ENCODE results near the gene PTPRN2.
A peak's percentile ranks its signal among the peaks of the same experiment; 100 is the strongest.
"Not testable (repeated sequence)": the region's sequence is repeated elsewhere in the genome, so short reads cannot be mapped to it uniquely, and the experiment has no call there.

Gene PTPRN2

DNA sequence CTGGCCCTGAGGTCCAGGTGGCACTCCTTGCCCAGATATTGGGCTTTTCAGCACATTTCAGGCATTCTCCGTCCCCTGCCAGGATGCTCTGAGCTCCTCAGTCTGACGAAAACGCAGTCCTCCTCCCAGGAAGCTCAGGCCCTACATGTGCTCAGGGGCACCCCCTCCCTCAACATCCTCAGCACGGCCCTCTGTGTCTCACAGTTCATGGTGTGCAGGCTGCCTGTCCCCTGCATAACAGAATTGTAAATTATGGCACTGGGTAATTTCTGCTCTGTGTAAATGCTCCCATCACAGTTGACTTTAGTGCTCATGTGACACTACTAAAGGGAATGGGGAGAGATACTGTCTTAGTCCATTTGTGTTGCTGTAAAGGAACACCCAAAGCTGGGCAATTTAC, 687.1 kb downstream of the PTPRN2 start:
- ChIA-PET CTCF (no interaction called here), POLR2A (no interaction called here)
- TF ChIP-seq BHLHE40 (IDR thresholded peaks at IDR 0.05; ENCODE audit: borderline replicate concordance), result no peak
- DNase-seq (ENCODE audit: extremely low spot score), result no peak

DNA sequence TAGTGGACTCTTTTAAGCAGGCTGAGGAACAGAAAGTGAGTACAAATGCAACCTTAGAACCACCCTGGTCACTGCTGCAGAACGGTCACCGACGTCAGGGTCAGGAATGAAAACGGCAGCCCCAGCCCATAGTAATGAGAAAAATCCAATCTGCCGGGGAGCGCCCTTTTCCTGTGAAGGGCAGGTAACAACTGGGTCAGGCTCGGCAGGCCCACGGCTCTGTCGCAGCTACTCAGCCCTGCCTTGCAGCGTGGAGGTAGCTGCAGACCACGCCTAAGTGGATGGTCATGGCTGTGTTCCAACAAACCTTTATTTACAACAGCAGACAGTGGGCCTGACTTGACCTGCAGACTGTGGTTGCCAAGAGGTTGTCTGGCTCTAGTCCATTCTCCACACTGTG, 687.6 kb downstream of the PTPRN2 start:
- POLR2A ChIA-PET, result no interaction called here
- TF ChIP-seq LEF1 (IDR thresholded peaks at IDR 0.05; ENCODE audit: borderline replicate concordance), result no peak
- TF ChIP-seq ZNF384 (IDR thresholded peaks at IDR 0.05), result no peak
- TF ChIP-seq FOXK2 (IDR thresholded peaks at IDR 0.05), result no peak
- no peak for TF ChIP-seq CTBP1 (IDR thresholded peaks at IDR 0.05; ENCODE audit: borderline replicate concordance)
- no peak for TF ChIP-seq SUZ12 (IDR thresholded peaks at IDR 0.05)
- no peak for TF ChIP-seq ARNT (IDR thresholded peaks at IDR 0.05)
- TF ChIP-seq L3MBTL2 (conservative IDR thresholded peaks at IDR 0.05), result no peak
- no peak for TF ChIP-seq NFRKB (IDR thresholded peaks at IDR 0.05)
- TF ChIP-seq, protein P1, sequence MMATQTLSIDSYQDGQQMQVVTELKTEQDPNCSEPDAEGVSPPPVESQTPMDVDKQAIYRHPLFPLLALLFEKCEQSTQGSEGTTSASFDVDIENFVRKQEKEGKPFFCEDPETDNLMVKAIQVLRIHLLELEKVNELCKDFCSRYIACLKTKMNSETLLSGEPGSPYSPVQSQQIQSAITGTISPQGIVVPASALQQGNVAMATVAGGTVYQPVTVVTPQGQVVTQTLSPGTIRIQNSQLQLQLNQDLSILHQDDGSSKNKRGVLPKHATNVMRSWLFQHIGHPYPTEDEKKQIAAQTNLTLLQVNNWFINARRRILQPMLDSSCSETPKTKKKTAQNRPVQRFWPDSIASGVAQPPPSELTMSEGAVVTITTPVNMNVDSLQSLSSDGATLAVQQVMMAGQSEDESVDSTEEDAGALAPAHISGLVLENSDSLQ (IDR thresholded peaks at IDR 0.05), result no peak
- TF ChIP-seq TARDBP (IDR thresholded peaks at IDR 0.05), result no peak
- no peak for TF ChIP-seq ELF4 (IDR thresholded peaks at IDR 0.05)
- no peak for TF ChIP-seq FOXA1 (IDR thresholded peaks at IDR 0.05)
- TF ChIP-seq SP1 (IDR thresholded peaks at IDR 0.05), result no peak
- TF ChIP-seq BHLHE40 (IDR thresholded peaks at IDR 0.05; ENCODE audit: borderline replicate concordance), result no peak
- no peak for TF ChIP-seq HDGF (IDR thresholded peaks at IDR 0.05; ENCODE audit: borderline replicate concordance)
- no peak for TF ChIP-seq FOXM1 (IDR thresholded peaks at IDR 0.05; ENCODE audit: borderline replicate concordance)
- CTCF ChIA-PET, result no interaction called here
- DNase-seq (ENCODE audit: extremely low spot score), result no peak

DNA sequence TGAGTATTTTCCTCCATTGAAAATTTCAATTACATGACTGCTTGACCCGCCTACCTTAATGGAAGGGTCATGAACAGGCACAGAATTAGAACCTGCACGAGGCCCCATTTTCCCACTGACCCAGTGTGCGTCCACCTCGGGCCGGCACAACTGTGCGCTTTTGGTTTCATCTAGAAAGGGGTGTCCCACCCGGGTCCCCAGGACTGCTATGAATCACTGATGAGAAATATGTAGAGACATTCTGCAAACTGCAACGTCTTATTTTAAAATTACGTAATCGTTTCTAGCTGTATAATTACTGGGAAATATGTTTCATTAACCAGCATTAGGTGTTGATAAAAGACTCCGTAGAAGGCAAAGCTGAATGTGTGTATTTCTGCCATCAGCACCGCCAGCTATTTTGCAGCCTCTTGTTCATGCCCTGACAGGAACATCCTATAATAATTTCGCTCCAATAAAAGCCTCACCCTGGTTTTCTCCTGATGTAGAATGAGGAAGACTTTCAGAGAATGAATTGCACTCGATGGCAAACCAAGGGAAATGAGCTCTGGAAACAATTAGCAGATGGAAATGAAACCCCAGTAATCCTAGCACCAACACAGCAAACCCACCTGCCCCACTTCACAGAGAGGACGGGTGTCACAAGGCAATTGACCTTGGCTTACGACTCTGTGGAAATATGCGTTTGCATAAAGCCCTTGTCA, 688.7 kb downstream of the PTPRN2 start:
- TF ChIP-seq LEF1 (IDR thresholded peaks at IDR 0.05; ENCODE audit: borderline replicate concordance), result no peak
- no peak for TF ChIP-seq SUZ12 (IDR thresholded peaks at IDR 0.05)
- TF ChIP-seq SP1 (IDR thresholded peaks at IDR 0.05), result no peak
- TF ChIP-seq CTBP1 (IDR thresholded peaks at IDR 0.05; ENCODE audit: borderline replicate concordance), result no peak
- ChIA-PET CTCF (no interaction called here), POLR2A (no interaction called here)
- DNase-seq (ENCODE audit: extremely low spot score), result no peak

DNA sequence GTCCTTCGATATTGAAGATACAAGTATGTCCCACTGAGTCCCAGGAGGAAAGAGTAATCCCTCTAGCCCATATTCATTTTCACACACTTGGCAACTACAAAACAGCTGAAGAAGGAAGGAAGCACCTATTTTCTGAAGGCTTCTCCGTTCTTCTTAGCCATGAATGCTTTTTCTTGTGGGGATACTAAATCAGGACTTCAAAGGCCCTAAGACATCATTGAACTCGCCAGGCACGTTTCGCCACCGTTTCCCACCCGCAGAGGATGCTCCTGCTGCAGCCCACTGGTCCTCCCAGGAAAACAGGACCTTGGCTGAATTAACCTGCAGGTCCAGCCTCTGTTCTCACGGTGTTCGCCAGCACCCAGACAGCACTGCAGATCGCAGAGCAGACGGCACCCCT, 689.4 kb downstream of the PTPRN2 start:
- ChIA-PET CTCF (no interaction called here), POLR2A (no interaction called here)
- no peak for TF ChIP-seq FOXK2 (IDR thresholded peaks at IDR 0.05)
- TF ChIP-seq SP1 (IDR thresholded peaks at IDR 0.05), result no peak
- TF ChIP-seq BHLHE40 (IDR thresholded peaks at IDR 0.05; ENCODE audit: borderline replicate concordance), result no peak
- no peak for TF ChIP-seq ARNT (IDR thresholded peaks at IDR 0.05)
- no peak for TF ChIP-seq SUZ12 (IDR thresholded peaks at IDR 0.05)
- no peak for TF ChIP-seq CTBP1 (IDR thresholded peaks at IDR 0.05; ENCODE audit: borderline replicate concordance)
- no peak for DNase-seq (ENCODE audit: extremely low spot score)

DNA sequence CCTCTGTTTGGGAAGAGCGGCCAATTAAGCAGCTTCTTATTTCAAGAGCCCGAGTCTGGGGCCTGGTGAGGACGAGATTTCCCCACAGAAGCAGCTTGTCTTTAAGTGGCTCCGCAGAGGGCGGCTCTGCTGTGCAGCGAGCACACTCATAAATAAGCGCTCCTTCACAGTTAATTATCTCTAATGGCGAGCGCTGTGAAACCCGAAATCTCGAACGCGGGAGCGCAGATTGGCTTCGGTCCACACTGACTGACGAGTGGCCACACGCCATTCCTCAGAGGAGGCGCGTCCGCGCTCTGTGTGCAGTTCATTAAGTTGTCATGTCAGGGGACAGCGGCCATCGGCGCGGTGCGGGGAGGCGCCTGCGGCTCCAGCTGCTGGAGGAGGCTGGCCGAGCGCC, 689.9 kb downstream of the PTPRN2 start:
- ChIA-PET POLR2A (no interaction called here), CTCF (no interaction called here)
- DNase-seq (ENCODE audit: extremely low spot score), result no peak
- TF ChIP-seq, protein P1 (IDR thresholded peaks at IDR 0.05), result peak; percentile 67
- TF ChIP-seq FOXK2 (IDR thresholded peaks at IDR 0.05), result no peak

DNA sequence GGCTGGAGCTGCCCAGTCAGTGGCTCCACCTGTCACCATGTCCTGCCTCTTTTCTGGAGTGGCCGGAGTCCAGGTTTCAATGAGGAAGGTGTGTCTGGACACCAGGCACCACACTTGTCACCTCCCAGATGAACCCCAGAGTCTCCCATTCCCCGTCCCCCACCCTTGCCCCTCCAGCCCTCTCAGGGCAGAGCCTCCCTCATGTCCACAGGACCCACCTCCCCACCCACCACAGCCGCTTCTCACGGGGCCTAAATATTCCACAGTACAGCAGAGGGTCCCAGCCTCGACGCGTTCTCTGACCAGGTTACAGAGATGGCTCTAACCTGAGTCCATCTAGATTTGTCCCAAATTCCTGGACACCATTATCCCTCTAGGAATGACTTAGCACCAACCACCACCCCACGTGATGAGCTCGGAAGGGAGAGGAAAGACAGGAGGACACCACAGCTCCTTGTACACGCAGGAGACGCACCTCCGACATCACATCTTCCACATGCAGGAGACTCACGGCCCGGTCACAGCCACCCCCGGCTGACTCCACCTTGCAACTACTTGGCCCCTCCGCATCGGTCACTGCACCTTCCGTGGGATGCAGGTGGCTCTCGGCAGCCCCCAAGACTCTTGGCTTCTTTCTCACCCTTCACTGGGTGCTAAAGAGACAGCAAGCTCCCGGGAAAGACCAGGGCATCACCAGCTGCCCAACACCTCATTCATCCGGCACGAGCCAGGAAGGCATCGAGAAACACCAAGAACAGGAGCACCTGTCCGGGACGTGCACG, 690.7 kb downstream of the PTPRN2 start:
- ChIA-PET POLR2A (no interaction called here), CTCF (no interaction called here)
- DNase-seq (ENCODE audit: extremely low spot score), result no peak
- no peak for TF ChIP-seq TARDBP (IDR thresholded peaks at IDR 0.05)
- no peak for TF ChIP-seq ARNT (IDR thresholded peaks at IDR 0.05)
- no peak for TF ChIP-seq LEF1 (IDR thresholded peaks at IDR 0.05; ENCODE audit: borderline replicate concordance)
- no peak for TF ChIP-seq SUZ12 (IDR thresholded peaks at IDR 0.05)
- no peak for TF ChIP-seq BHLHE40 (IDR thresholded peaks at IDR 0.05; ENCODE audit: borderline replicate concordance)
- no peak for TF ChIP-seq FOXK2 (IDR thresholded peaks at IDR 0.05)
- TF ChIP-seq FOXM1 (IDR thresholded peaks at IDR 0.05; ENCODE audit: borderline replicate concordance), result no peak
- no peak for TF ChIP-seq L3MBTL2 (conservative IDR thresholded peaks at IDR 0.05)

DNA sequence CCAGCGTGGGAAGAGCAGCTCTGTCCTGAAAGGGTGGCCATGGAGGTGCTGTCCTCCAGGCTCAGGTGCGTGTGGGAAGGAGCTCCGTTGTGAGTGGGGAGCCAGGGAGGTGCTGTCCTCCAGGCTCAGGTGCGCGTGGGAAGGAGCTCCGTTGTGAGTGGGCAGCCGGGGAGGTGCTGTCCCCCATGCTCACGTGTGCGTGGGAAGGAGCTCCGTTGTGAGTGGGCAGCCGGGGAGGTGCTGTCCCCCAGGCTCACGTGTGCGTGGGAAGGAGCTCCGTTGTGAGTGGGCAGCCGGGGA, 691.3 kb downstream of the PTPRN2 start:
- DNase-seq (ENCODE audit: extremely low spot score); POLR2A ChIA-PET; CTCF ChIA-PET: not testable (repeated sequence)
